Stimulated activated CD4-positive, alpha-beta T cell treated with anti-CD3 and anti-CD28 coated beads, Interleukin-1b, Interleukin-23, amount 100 ng/mL, for 1 hour (primary cell): ENCODE measurements around the gene SYPL2.
A peak's percentile ranks its signal among the peaks of the same experiment; 100 is the strongest.
"Not testable (repeated sequence)": the region's sequence is repeated elsewhere in the genome, so short reads cannot be mapped to it uniquely, and the experiment has no call there.

ENCODE experiments used
- DNase-seq, 2 donors: peaks; one replicate each; pipeline ENCODE4 v3.0.0-alpha.2; 2020; ENCODE audit warnings: low read depth in 2 of 2

The SYPL2 gene

DNA sequence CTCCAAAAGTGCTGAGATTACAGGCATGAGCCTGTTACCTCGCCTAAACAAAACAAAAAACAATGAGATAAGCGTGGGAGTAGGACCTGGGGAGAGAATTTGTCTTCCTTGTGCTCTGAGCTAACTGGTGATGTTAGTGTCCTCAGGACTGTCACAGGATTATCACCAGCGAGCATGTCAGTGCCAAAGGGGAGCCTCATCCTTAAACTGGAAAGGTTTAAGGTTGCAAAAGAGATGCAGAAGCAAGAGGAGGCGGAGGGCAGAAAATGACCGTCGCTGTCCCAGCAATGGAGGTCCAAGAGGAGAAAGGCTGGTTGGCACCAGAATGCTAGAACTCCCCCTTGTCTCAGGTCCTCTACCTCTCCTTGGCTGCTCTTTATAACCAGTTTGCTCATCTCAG lies 3.9 kb downstream of the SYPL2 start:
- no peak for DNase-seq

GRCh38 chr1:109472779-109473178 lies 6.4 kb downstream of the SYPL2 start:
- DNase-seq = no peak

- not testable (repeated sequence) for DNase-seq
Observed at GRCh38 chr1:109473284-109474057, 7.1 kb downstream of the SYPL2 start.

- no peak for DNase-seq
Observed at GRCh38 chr1:109474697-109475096, 8.4 kb downstream of the SYPL2 start.

- no peak for DNase-seq
Observed at GRCh38 chr1:109475261-109475660, 8.9 kb downstream of the SYPL2 start.

DNA sequence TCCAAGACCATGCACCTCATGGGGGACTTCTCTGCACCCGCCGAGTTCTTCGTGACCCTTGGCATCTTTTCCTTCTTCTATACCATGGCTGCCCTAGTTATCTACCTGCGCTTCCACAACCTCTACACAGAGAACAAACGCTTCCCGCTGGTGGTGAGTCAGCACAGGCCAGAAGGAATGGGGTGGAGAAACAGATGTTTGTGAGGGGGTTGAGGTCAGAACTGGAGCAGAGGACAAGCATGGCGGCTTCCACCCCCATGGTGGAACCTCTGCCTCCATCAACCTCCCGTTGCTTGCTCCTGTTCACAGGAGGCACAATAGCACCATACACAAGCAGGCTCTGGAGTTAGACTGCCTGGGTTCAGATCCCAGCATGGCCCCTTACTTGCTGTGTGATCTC lies 10.5 kb downstream of the SYPL2 start:
- no peak for DNase-seq

GRCh38 chr1:109477821-109478220 lies 11.5 kb downstream of the SYPL2 start:
- no peak for DNase-seq

DNA sequence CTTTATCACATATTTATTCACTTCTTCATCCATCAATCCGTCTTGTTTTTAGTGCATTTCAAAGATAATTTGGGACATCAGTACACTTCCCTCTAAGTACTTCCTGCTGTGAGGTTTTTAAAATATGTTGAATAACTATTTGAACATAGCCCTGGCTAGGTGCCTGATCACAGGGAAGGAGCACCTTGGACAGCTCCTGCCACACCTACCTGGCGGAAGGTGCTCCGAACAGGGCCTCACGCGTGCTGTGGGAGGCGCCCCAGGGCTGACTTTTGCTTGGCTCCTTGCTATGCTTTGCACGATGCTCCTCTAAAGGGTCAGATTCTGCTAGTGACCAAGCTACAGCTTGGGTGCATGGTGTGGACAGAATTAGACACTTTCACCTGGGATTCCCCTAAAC lies 12.5 kb downstream of the SYPL2 start:
- no peak for DNase-seq

DNA sequence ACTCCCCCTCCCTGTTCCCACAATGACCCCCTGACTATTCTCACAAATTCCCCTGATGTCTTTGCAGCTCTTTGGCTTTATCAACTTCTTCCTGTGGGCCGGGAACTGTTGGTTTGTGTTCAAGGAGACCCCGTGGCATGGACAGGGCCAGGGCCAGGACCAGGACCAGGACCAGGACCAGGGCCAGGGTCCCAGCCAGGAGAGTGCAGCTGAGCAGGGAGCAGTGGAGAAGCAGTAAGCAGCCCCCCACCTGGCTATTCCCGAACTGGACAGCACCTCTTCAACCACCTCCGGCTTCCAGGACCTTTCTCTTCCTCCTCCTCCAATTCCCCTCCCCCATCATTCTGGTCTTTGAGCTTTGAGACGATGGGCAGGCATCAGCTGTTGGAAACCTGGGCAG lies 13.0 kb downstream of the SYPL2 start:
- DNase-seq = no peak

- no peak for DNase-seq
Observed at GRCh38 chr1:109479901-109480300, 13.6 kb downstream of the SYPL2 start.

DNA sequence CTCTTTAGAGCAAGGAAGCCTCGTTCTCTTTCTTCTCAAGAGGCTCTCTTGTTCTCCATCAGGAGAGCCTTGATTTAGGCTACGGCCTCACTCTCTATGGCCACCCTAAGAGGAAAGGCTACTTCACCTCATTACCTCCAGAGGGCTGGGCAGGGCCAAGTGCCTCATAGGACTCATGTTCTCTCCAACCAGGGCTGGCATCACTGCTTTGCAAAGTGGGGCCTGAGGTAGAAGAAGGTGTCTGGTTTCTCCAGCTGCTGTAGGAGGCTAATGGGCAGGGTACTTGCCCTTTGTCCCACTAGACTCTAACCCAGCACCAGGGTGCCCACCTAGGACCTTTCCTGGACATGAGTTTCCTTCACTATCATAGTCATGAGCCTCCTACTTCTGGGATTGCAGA lies 15.3 kb downstream of the SYPL2 start:
- no peak for DNase-seq

- no peak for DNase-seq
Observed at GRCh38 chr1:109482242-109482641, 15.9 kb downstream of the SYPL2 start.

GRCh38 chr1:109482791-109483671 lies 16.7 kb downstream of the SYPL2 start:
- DNase-seq = no peak

- peak; percentile 81 to 85 for DNase-seq
Observed at GRCh38 chr1:109483672-109484518, 17.5 kb downstream of the SYPL2 start, which contains the start of gene ATXN7L2. TSS of gene ATXN7L2 (plus strand) at chr1:109483905. CDS start at chr1:109483954, 49 bp downstream.

- no peak for DNase-seq
Observed at GRCh38 chr1:109484519-109484975, 18.2 kb downstream of the SYPL2 start.

- DNase-seq = no peak
Observed at GRCh38 chr1:109485001-109485400, 18.7 kb downstream of the SYPL2 start.

DNA sequence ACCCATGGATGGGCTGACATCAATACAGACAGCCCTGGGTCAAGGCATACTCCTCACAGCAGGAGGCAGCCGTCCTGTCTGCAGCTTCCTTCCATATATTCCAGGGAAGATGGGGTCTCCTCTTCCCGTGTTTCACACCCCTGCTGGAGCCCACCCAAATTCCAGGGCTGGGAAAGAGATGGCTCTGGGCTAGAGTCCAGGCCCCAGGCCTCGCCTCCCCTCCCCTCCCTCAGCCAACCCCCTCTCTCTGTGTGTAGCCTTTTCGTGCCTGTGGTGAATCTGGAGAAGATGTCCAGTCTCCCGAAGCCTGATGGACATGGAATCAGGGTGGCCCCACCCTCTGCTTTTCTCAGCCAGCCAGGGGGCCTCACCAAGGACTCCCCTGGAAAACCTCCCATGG lies 20.9 kb downstream of the SYPL2 start:
- DNase-seq = no peak

DNA sequence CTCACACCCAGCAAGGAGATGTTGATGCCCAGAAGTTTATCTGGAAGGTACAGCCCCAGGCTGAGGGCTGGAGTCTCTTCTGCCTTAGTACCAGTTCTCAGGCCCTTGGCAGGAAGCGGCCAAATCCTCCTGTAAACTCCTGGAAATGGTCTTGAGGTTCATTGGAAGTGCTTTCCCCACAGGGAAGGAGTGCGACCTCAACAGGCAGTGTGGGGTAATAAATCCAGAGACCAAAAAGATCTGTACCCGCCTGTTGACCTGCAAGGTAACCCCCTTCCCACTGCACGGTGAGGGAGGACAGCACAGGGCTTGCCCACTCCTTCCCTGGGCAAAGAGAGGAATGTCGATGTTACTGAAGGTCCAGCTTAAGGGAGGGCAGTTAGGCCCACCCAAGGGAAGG lies 21.9 kb downstream of the SYPL2 start:
- DNase-seq = no peak

DNA sequence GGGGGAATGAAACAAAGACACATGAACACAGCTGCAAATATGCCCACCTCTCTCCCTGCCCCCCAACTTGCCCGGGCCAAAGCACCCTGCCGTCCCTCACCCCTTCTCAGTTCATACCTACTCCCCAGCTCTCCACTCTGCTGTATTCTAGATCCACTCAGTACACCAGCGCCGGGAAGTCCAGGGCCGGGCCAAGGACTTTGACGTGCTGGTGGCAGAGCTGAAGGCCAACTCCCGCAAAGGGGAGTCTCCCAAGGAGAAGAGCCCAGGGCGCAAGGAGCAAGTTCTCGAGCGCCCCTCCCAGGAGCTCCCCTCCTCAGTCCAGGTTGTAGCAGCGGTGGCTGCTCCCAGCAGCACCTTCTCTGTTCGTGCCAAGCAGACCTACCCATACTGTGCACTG lies 22.4 kb downstream of the SYPL2 start:
- DNase-seq = no peak

DNA sequence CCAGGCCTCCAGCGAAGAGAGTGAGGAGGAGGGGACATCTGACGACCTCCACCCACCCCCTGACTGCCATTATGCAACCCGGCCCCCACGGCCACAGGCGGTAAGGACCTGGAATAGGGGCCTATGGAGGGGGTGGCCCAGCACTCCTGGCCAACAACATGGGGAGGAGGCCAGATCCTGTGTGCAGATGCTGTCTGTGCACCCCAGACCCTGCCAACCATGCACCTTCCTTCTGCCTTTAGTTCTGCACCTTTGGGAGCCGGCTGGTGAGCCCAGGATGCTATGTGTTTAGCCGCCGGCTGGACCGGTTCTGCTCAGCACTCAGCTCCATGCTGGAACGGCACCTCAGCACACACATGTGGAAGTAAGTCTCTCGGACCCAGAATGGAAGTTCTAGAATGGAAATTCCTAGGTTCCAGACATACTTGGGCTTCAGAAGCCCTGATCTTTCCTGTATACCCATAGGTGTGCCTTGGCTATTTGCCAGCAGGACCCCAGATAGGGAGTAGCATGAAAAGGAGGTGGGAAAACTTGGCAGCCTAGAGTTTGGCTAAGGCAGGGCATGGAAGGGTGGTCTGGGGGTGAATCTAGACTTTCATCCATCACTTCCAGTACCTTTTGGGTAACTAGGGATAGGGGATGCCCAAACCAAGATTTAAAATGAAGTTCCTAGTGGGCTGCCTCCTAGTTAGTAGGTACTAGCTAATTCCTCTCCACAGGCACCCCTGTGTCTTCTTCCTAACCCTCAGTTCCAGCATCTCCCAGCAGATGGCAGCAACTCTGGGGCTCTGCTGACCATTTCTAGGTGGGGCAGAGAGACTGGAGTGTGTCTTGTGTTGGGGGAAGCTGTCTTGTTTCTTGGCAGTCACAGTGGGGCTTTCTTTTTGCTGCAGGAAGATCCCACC lies 23.9 kb downstream of the SYPL2 start:
- DNase-seq = peak; percentile 54 to 62

DNA sequence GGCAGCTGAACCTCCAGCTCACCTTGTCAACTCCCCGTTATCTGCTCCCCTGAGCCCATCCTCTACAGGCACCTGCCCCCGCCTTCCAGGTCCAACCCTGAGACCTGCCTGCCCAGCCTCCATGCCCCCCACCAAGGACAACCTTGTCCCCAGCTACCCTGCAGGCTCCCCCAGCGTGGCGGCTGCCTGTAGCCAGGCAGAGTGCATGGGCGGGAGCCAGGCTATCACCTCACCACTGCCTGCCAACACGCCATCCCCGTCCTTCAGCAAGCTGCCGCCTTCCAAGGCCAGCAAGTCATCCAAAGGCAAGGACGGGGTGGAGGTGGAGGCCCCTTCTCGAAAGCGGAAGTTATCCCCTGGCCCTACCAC lies 24.6 kb downstream of the SYPL2 start:
- no peak for DNase-seq
